GM13977 (cell line): ENCODE measurements around the gene CNOT1.

Experiments
- DNase-seq: peaks from one replicate; pipeline ENCODE4 v3.0.0; 2012; ENCODE audit warnings: low spot score
- CTCF ChIP-seq: IDR thresholded peaks from 2 replicates; pipeline ENCODE4 v1.5.1; 2012; ENCODE audit warnings: mild to moderate bottlenecking, control low read depth; ENCODE audit not compliant: insufficient read depth; ENCODE audit errors: extremely low read depth, missing control alignments
- in situ Hi-C: fragments of 300-500 bp; cut with MboI; formaldehyde crosslinking; loops from one replicate; pipeline ENCODE4 v1.12.0; 2022; ENCODE audit warnings: low sequenced_read_pairs, low pct_unique_long_range_greater_than_20kb, mixed read lengths, inconsistent platforms; ENCODE audit not compliant: unreplicated experiment

The CNOT1 gene

GRCh38 chr16:58503863-58504688, 125.5 kb downstream of the CNOT1 start:
- TF ChIP-seq CTCF: no peak
- DNase-seq: no peak
- in situ Hi-C loops: no loop called here

- DNase-seq: no peak
- TF ChIP-seq CTCF: no peak
- in situ Hi-C loops: no loop called here
Measured at GRCh38 chr16:58503166-58503862, 126.3 kb downstream of the CNOT1 start.

GRCh38 chr16:58502217-58502921, 127.3 kb downstream of the CNOT1 start:
- TF ChIP-seq CTCF: no peak
- in situ Hi-C loops: no loop called here
- no peak for DNase-seq

- TF ChIP-seq CTCF: no peak
- peak; percentile 50 for DNase-seq
- in situ Hi-C loops: no loop called here
Measured at GRCh38 chr16:58501242-58502131, 128.1 kb downstream of the CNOT1 start.

GRCh38 chr16:58500430-58501241, 129.0 kb downstream of the CNOT1 start:
- no peak for DNase-seq
- no peak for TF ChIP-seq CTCF
- in situ Hi-C loops: no loop called here
